Measurements from ENCODE around the gene HOXB3.

Gene HOXB3

GRCh38 chr17:48568499-48569239, 21.4 kb downstream of the HOXB3 start:
- TF ChIP-seq CTCF (IDR thresholded peaks at IDR 0.05; ENCODE audit: poor library complexity, severe bottlenecking): no peak
- H3K4me1 ChIP-seq (ENCODE audit: insufficient read depth, poor library complexity, severe bottlenecking): peaks cover 3% of the 10 kb centered on the region
- H3K4me3 ChIP-seq (ENCODE audit: severe bottlenecking): no peak overlapping the region
- H3K27ac ChIP-seq (ENCODE audit: poor library complexity, severe bottlenecking): no peak overlapping the region
- no peaks in the 10 kb centered on the region for H3K27me3 ChIP-seq (ENCODE audit: insufficient read depth, poor library complexity, severe bottlenecking)
- H3K9me3 ChIP-seq (ENCODE audit: severe bottlenecking): no peaks in the 10 kb centered on the region
- no peak for DNase-seq (ENCODE audit: low spot score)
- ATAC-seq (ENCODE audit: low read depth): no peak
- H3K36me3 ChIP-seq (ENCODE audit: low read depth): no peaks in the 10 kb centered on the region

GRCh38 chr17:48567646-48568354, 22.2 kb downstream of the HOXB3 start:
- Histone ChIP-seq H3K4me3 (ENCODE audit: severe bottlenecking) (no peak overlapping the region), H3K27ac (ENCODE audit: poor library complexity, severe bottlenecking) (no peak overlapping the region), H3K36me3 (ENCODE audit: low read depth) (no peaks in the 10 kb centered on the region), H3K9me3 (ENCODE audit: severe bottlenecking) (no peaks in the 10 kb centered on the region), H3K27me3 (ENCODE audit: insufficient read depth, poor library complexity, severe bottlenecking) (no peaks in the 10 kb centered on the region), H3K4me1 (ENCODE audit: insufficient read depth, poor library complexity, severe bottlenecking) (no peaks in the 10 kb centered on the region)
- DNase-seq (ENCODE audit: low spot score) (no peak), ATAC-seq (ENCODE audit: low read depth) (no peak)
- no peak for TF ChIP-seq CTCF (IDR thresholded peaks at IDR 0.05; ENCODE audit: poor library complexity, severe bottlenecking)

- no peak for TF ChIP-seq CTCF (IDR thresholded peaks at IDR 0.05; ENCODE audit: poor library complexity, severe bottlenecking)
- H3K27ac ChIP-seq (ENCODE audit: poor library complexity, severe bottlenecking): no peak overlapping the region
- no peak overlapping the region for H3K4me3 ChIP-seq (ENCODE audit: severe bottlenecking)
- ATAC-seq (ENCODE audit: low read depth) (no peak), DNase-seq (ENCODE audit: low spot score) (no peak)
- H3K9me3 ChIP-seq (ENCODE audit: severe bottlenecking): no peaks in the 10 kb centered on the region
- no peaks in the 10 kb centered on the region for H3K4me1 ChIP-seq (ENCODE audit: insufficient read depth, poor library complexity, severe bottlenecking)
- H3K36me3 ChIP-seq (ENCODE audit: low read depth): peaks cover 2% of the 10 kb centered on the region; the same call in 1 of the 2 replicates
- H3K27me3 ChIP-seq (ENCODE audit: insufficient read depth, poor library complexity, severe bottlenecking): no peaks in the 10 kb centered on the region
Observed at GRCh38 chr17:48567209-48567608, 22.8 kb downstream of the HOXB3 start.

- no peak for DNase-seq (ENCODE audit: low spot score)
- no peaks in the 10 kb centered on the region for H3K27me3 ChIP-seq (ENCODE audit: insufficient read depth, poor library complexity, severe bottlenecking)
- H3K36me3 ChIP-seq (ENCODE audit: low read depth): peaks cover 3% of the 10 kb centered on the region; the same call in 1 of the 2 replicates
- no peak for ATAC-seq (ENCODE audit: low read depth)
- H3K4me3 ChIP-seq (ENCODE audit: severe bottlenecking): no peak overlapping the region
- no peak for TF ChIP-seq CTCF (IDR thresholded peaks at IDR 0.05; ENCODE audit: poor library complexity, severe bottlenecking)
- no peaks in the 10 kb centered on the region for H3K9me3 ChIP-seq (ENCODE audit: severe bottlenecking)
- no peak overlapping the region for H3K27ac ChIP-seq (ENCODE audit: poor library complexity, severe bottlenecking)
- H3K4me1 ChIP-seq (ENCODE audit: insufficient read depth, poor library complexity, severe bottlenecking): no peaks in the 10 kb centered on the region
Observed at GRCh38 chr17:48566717-48567116, 23.3 kb downstream of the HOXB3 start.
